DOHH2 (cell line): Measurements from ENCODE around the gene RIMBP2.

Source experiments
- H3F3A ChIP-seq: fragments of 200-600 bp; sonication (generic), shearing (Covaris generic); 2 replicates; pipeline ENCODE4 v1.6.0; 2016; ENCODE audit warnings: antibody characterized with exemption, mild to moderate bottlenecking; ENCODE audit not compliant: control insufficient read depth, insufficient read depth
- H3K27ac ChIP-seq: fragments of 200-600 bp; sonication (generic); 2 replicates; pipeline ENCODE4 v1.5.1; 2014; ENCODE audit warnings: low read depth, mild to moderate bottlenecking, low read length, moderate library complexity
- H3K27me3 ChIP-seq: fragments of 200-600 bp; sonication (generic); 2 replicates; pipeline ENCODE4 v1.6.1; 2014; ENCODE audit warnings: mild to moderate bottlenecking, low read length, mixed read lengths; ENCODE audit not compliant: control insufficient read depth
- H3K36me3 ChIP-seq: fragments of 200-600 bp; sonication (generic); 2 replicates; pipeline ENCODE4 v1.6.1; 2014; ENCODE audit warnings: mild to moderate bottlenecking, low read length, moderate library complexity, mixed read lengths; ENCODE audit not compliant: control insufficient read depth
- H3K4me1 ChIP-seq: fragments of 200-600 bp; sonication (generic); 2 replicates; pipeline ENCODE4 v1.6.1; 2014; ENCODE audit warnings: mild to moderate bottlenecking, low read length, mixed read lengths; ENCODE audit not compliant: control insufficient read depth
- H3K4me2 ChIP-seq: fragments of 200-600 bp; sonication (generic); 2 replicates; pipeline ENCODE4 v1.6.0; 2014; ENCODE audit warnings: mild to moderate bottlenecking, low read length, moderate library complexity
- H3K4me3 ChIP-seq: fragments of 200-600 bp; sonication (generic); 2 replicates; pipeline ENCODE4 v1.5.1; 2014; ENCODE audit warnings: mild to moderate bottlenecking, low read length, mixed read lengths
- H3K79me2 ChIP-seq: fragments of 200-600 bp; sonication (generic); 2 replicates; pipeline ENCODE4 v1.6.1; 2014; ENCODE audit warnings: mild to moderate bottlenecking, low read length, mixed read lengths; ENCODE audit not compliant: control insufficient read depth
- H3K9me2 ChIP-seq: fragments of 200-600 bp; sonication (generic); replicated peaks from 2 replicates; pipeline ENCODE4 v1.6.1; 2014; ENCODE audit warnings: mild to moderate bottlenecking, low read length, mixed read lengths; ENCODE audit not compliant: control insufficient read depth
- H3K9me3 ChIP-seq: fragments of 200-600 bp; sonication (generic); 2 replicates; pipeline ENCODE4 v1.6.1; 2014; ENCODE audit warnings: antibody characterized with exemption, low read length, mixed read lengths; ENCODE audit not compliant: control insufficient read depth, insufficient read depth
- H4K20me1 ChIP-seq: fragments of 200-600 bp; sonication (generic); 2 replicates; pipeline ENCODE4 v1.6.0; 2014; ENCODE audit warnings: low read depth, mild to moderate bottlenecking, antibody characterized with exemption, low read length, moderate library complexity; ENCODE audit not compliant: control insufficient read depth, insufficient read depth
- CTCF ChIP-seq: fragments of 200-600 bp; sonication (generic); IDR thresholded peaks from one replicate; pipeline ENCODE4 v1.5.1; 2014; ENCODE audit warnings: antibody characterized with exemption, mild to moderate bottlenecking, low read depth, low read length; ENCODE audit not compliant: poor library complexity, severe bottlenecking
- EZH2phosphoT487 ChIP-seq: fragments of 200-600 bp; sonication (generic); IDR thresholded peaks from 2 replicates; pipeline ENCODE4 v1.6.1; 2017; ENCODE audit warnings: borderline replicate concordance, mild to moderate bottlenecking, antibody characterized with exemption, low read length, moderate library complexity, mixed read lengths

Gene RIMBP2

DNA sequence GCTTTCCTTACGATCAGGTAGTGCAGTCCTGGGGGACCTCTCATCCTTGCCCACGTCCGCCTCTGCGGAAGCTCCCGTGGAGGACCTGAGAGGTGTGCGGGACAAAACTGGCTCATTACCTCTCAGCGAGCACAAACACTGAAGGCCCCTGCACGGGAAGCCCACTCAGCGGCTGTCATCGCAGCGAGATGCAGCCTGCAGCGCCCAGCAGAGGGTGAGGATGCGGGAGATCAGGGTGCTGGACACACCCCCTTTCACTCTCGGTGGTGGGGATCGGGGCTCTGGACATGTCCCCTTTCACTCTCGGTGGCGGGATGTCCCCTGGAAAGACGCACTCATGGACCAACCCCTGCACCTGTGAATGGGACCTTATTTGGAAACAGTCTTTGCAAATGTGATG lies 266.8 kb downstream of the RIMBP2 start:
- H3K36me3 ChIP-seq: no peaks in the 10 kb centered on the region
- no peaks in the 10 kb centered on the region for H3K9me3 ChIP-seq
- TF ChIP-seq CTCF: no peak
- TF ChIP-seq EZH2phosphoT487: no peak
- no peaks in the 10 kb centered on the region for H3K79me2 ChIP-seq
- no peak overlapping the region for H3K27ac ChIP-seq
- no peak overlapping the region for H3K4me2 ChIP-seq
- no peaks in the 10 kb centered on the region for H3K27me3 ChIP-seq
- no peak overlapping the region for H3K4me3 ChIP-seq
- no peaks in the 10 kb centered on the region for H4K20me1 ChIP-seq
- no peaks in the 10 kb centered on the region for H3F3A ChIP-seq
- H3K9me2 ChIP-seq: no peaks in the 10 kb centered on the region
- no peaks in the 10 kb centered on the region for H3K4me1 ChIP-seq

DNA sequence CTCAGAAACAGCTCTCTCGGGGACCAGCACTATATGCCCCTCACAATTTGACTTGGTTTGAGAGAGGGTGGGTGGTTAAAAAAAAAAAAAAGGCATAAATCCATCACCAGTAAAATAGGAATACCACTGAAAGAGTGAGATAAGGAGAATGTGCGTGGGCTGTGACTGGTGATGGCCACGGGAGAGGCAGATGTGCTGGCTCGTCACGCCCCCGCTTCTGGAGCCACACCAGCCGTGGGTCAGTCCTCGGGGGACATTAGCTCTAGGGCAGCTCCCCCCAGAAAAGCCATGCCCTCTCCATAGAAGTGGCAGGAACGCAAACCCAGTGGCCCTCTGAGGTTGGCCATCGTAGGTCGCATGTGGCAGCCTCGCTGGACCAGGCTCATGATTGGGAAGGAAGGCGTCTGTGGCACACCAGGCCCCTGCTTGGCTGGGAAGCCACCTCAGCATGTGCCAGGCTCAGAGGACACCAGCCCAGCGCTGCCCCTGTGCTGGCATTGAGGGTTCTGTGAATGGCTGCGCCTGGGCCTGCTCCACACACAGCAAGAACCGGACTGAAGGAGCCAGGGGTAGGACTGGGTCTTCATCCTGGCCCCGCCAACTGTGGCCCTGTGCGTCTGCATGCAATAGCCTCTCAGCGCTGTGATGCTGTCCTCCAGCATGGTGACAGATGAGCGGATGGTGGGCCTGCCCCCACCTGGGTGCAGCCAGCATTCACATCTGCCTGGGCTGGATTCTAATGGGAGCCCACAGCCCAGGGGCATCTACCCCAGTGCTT lies 267.9 kb downstream of the RIMBP2 start:
- no peaks in the 10 kb centered on the region for H4K20me1 ChIP-seq
- no peaks in the 10 kb centered on the region for H3K27me3 ChIP-seq
- no peaks in the 10 kb centered on the region for H3F3A ChIP-seq
- H3K4me2 ChIP-seq: no peak overlapping the region
- H3K4me3 ChIP-seq: no peak overlapping the region
- H3K36me3 ChIP-seq: no peaks in the 10 kb centered on the region
- no peaks in the 10 kb centered on the region for H3K9me3 ChIP-seq
- no peaks in the 10 kb centered on the region for H3K9me2 ChIP-seq
- H3K79me2 ChIP-seq: no peaks in the 10 kb centered on the region
- no peak overlapping the region for H3K27ac ChIP-seq
- TF ChIP-seq CTCF: no peak
- no peak for TF ChIP-seq EZH2phosphoT487
- H3K4me1 ChIP-seq: no peaks in the 10 kb centered on the region

- Histone ChIP-seq H3K27ac (no peak overlapping the region), H3K9me2 (no peaks in the 10 kb centered on the region), H4K20me1 (no peaks in the 10 kb centered on the region), H3K36me3 (no peaks in the 10 kb centered on the region), H3K27me3 (no peaks in the 10 kb centered on the region), H3K4me3 (no peak overlapping the region), H3F3A (no peaks in the 10 kb centered on the region), H3K79me2 (no peaks in the 10 kb centered on the region), H3K4me1 (no peaks in the 10 kb centered on the region), H3K4me2 (no peak overlapping the region), H3K9me3 (no peaks in the 10 kb centered on the region)
- no peak for TF ChIP-seq EZH2phosphoT487
- no peak for TF ChIP-seq CTCF
These were observed 268.5 kb downstream of the RIMBP2 start for GRCh38 chr12:130447655-130447965.
